Neural cell (in vitro differentiated cells): ENCODE results near the gene TMEM94.

Source experiments
- CTCF ChIP-seq: fragments of 450-650 bp; IDR thresholded peaks from 2 replicates; pipeline ENCODE4 v1.5.1; 2014; ENCODE audit warnings: antibody characterized with exemption, mild to moderate bottlenecking, moderate library complexity; ENCODE audit not compliant: poor library complexity, severe bottlenecking
- EP300 ChIP-seq: fragments of 450-650 bp; conservative IDR thresholded peaks from 2 replicates; pipeline ENCODE4 v1.6.1; 2014; ENCODE audit warnings: antibody characterized with exemption, mild to moderate bottlenecking, moderate library complexity; ENCODE audit not compliant: poor library complexity, severe bottlenecking
- EZH2 ChIP-seq: fragments of 200-600, 300-800 bp; shearing (Covaris generic), sonication (generic); IDR thresholded peaks from 2 replicates; pipeline ENCODE4 v1.6.1; 2014; ENCODE audit warnings: antibody characterized with exemption, low read length, borderline replicate concordance, mild to moderate bottlenecking; ENCODE audit not compliant: insufficient read depth, poor library complexity, severe bottlenecking
- POLR2AphosphoS5 ChIP-seq: IDR thresholded peaks from 2 replicates; pipeline ENCODE4 v1.6.1; 2012
- RAD21 ChIP-seq: fragments of 450-650 bp; conservative IDR thresholded peaks from 2 replicates; pipeline ENCODE4 v1.6.1; 2014; ENCODE audit warnings: antibody characterized with exemption, mild to moderate bottlenecking, moderate library complexity
- REST ChIP-seq: IDR thresholded peaks from 2 replicates; pipeline ENCODE4 v1.6.1; 2012; ENCODE audit warnings: borderline replicate concordance
- SMC3 ChIP-seq: fragments of 450-650 bp; conservative IDR thresholded peaks from 2 replicates; pipeline ENCODE4 v1.6.1; 2014; ENCODE audit warnings: antibody characterized with exemption, mild to moderate bottlenecking, moderate library complexity; ENCODE audit not compliant: poor library complexity
- TAF1 ChIP-seq: IDR thresholded peaks from 2 replicates; pipeline ENCODE4 v1.6.1; 2012; ENCODE audit warnings: low read depth

DNA sequence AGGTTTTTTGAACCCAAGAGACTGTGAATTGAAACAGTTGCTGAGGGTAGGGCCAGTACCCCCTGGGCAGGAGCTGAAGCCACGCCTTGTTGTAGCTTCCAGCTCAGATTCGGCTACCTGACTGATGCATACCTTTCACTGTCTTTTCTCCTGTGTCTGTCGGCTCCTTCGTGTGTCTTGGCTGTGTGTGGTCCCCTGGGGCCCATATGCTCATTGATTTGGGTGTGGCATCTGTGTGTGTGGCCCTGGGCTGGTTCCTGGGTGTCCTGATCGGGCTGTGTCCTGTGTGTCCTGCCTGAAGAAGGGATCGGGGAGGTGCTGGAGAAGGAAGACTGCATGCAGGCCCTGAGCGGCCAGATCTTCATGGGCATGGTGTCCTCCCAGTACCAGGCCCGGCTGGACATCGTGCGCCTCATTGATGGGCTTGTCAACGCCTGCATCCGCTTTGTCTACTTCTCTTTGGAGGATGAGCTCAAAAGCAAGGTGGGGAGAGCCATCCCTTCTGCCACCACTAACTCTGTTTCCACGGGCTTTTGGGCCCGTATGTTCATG is 38.0 kb downstream of the TMEM94 start:
- no peak for TF ChIP-seq CTCF
- TF ChIP-seq EZH2 = no peak
- no peak for TF ChIP-seq SMC3
- no peak for TF ChIP-seq POLR2AphosphoS5
- no peak for TF ChIP-seq TAF1
- TF ChIP-seq REST = no peak
- no peak for TF ChIP-seq EP300
- no peak for TF ChIP-seq RAD21
